OCI-LY1 (cell line): Measurements from ENCODE around the gene RRP8.

Experiments
- H2AFZ ChIP-seq: fragments of 200-600 bp; sonication (generic), shearing (Covaris generic); 2 replicates; pipeline ENCODE4 v1.6.0; 2014; ENCODE audit warnings: antibody characterized with exemption, mild to moderate bottlenecking, low read length
- H3F3A ChIP-seq: fragments of 200-600 bp; sonication (generic), shearing (Covaris generic); 2 replicates; pipeline ENCODE4 v1.6.0; 2014; ENCODE audit warnings: mild to moderate bottlenecking, antibody characterized with exemption, low read length, moderate library complexity; ENCODE audit not compliant: insufficient read depth
- H3K27ac ChIP-seq: fragments of 200-600 bp; sonication (generic); 2 replicates; pipeline ENCODE4 v1.5.1; 2014; ENCODE audit warnings: low read length, mixed run types, mild to moderate bottlenecking, low read depth; ENCODE audit not compliant: poor library complexity, severe bottlenecking
- H3K27me3 ChIP-seq: fragments of 200-600 bp; sonication (generic); 2 replicates; pipeline ENCODE4 v1.6.0; 2014; ENCODE audit warnings: antibody characterized with exemption, mild to moderate bottlenecking, low read length, moderate library complexity; ENCODE audit not compliant: insufficient read depth
- H3K36me3 ChIP-seq: fragments of 200-600 bp; sonication (generic); 2 replicates; pipeline ENCODE4 v1.6.1; 2014; ENCODE audit warnings: mild to moderate bottlenecking, antibody characterized with exemption, low read length, moderate library complexity, mixed read lengths; ENCODE audit not compliant: insufficient read depth
- H3K4me1 ChIP-seq: fragments of 200-600 bp; sonication (generic); 2 replicates; pipeline ENCODE4 v1.5.1; 2014; ENCODE audit warnings: mild to moderate bottlenecking, low read length, moderate library complexity; ENCODE audit not compliant: insufficient read depth, severe bottlenecking
- H3K4me2 ChIP-seq: fragments of 200-600 bp; sonication (generic), shearing (Covaris generic); 2 replicates; pipeline ENCODE4 v1.6.1; 2014; ENCODE audit warnings: low read length
- H3K4me3 ChIP-seq: fragments of 200-600 bp; sonication (generic); 2 replicates; pipeline ENCODE4 v1.5.1; 2014; ENCODE audit warnings: low read length, low read depth, mild to moderate bottlenecking, mixed read lengths; ENCODE audit not compliant: poor library complexity, severe bottlenecking
- H3K79me2 ChIP-seq: fragments of 200-600 bp; shearing (Covaris generic); 2 replicates; pipeline ENCODE4 v1.6.1; 2016; ENCODE audit warnings: mixed run types, low read length, mixed read lengths; ENCODE audit not compliant: insufficient read depth
- H3K9ac ChIP-seq: fragments of 200-600 bp; sonication (generic), shearing (Covaris generic); 2 replicates; pipeline ENCODE4 v1.6.1; 2014; ENCODE audit warnings: mild to moderate bottlenecking, low read length, mixed read lengths
- H3K9me2 ChIP-seq: fragments of 200-600 bp; sonication (generic), shearing (Covaris generic); 2 replicates; pipeline ENCODE4 v1.6.1; 2014; ENCODE audit warnings: low read depth, mild to moderate bottlenecking, low read length, mixed read lengths
- H3K9me3 ChIP-seq: fragments of 200-600 bp; shearing (Covaris generic); 2 replicates; pipeline ENCODE4 v1.6.1; 2014; ENCODE audit warnings: low read length, mixed read lengths
- H4K20me1 ChIP-seq: fragments of 200-600 bp; sonication (generic), shearing (Covaris generic); 2 replicates; pipeline ENCODE4 v1.6.0; 2016; ENCODE audit warnings: mild to moderate bottlenecking, low read length; ENCODE audit not compliant: insufficient read depth
- EZH2 ChIP-seq: fragments of 200-600 bp; sonication (generic), shearing (Covaris generic); IDR thresholded peaks from 2 replicates; pipeline ENCODE4 v1.8.0; 2017; ENCODE audit warnings: borderline replicate concordance, mixed run types, mild to moderate bottlenecking, antibody characterized with exemption, low read length, moderate library complexity, mixed read lengths
- TF ChIP-seq, protein P1 (sequence below): fragments of 200-600 bp; sonication (generic), shearing (Covaris generic); IDR thresholded peaks from 2 replicates; pipeline ENCODE4 v1.5.1; 2017; ENCODE audit warnings: mild to moderate bottlenecking, antibody characterized with exemption, low read length, moderate library complexity, mixed read lengths

RRP8 gene

DNA sequence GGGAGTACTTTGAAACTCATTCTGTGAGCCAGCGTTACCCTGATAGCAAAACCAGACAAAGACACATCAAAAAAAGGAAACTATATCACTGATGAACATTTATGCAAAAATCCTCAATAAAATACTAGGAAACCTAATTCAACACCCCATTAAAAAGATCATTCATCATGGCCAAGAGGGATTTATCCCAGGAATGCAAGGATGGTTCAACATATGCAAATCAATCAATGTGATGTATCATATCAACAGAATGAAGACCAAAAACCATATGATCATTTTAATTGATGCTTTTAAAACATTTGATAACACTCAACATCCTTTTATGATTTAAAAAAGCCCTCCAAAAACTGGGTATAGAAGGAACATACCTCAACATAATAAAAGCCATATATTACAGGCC is 19.8 kb downstream of the RRP8 start:
- Histone ChIP-seq H3F3A (no peaks in the 10 kb centered on the region), H3K27me3 (no peaks in the 10 kb centered on the region), H3K4me1 (no peaks in the 10 kb centered on the region), H3K9me3 (peaks cover 5% of the 10 kb centered on the region; the same call in 1 of the 2 replicates), H3K79me2 (no peaks in the 10 kb centered on the region), H2AFZ (no peak overlapping the region), H4K20me1 (no peaks in the 10 kb centered on the region), H3K4me2 (no peak overlapping the region), H3K9me2 (no peaks in the 10 kb centered on the region), H3K4me3 (no peak overlapping the region), H3K27ac (no peak overlapping the region), H3K9ac (no peak overlapping the region), H3K36me3 (peaks cover 22% of the 10 kb centered on the region)
- TF ChIP-seq, protein P1, sequence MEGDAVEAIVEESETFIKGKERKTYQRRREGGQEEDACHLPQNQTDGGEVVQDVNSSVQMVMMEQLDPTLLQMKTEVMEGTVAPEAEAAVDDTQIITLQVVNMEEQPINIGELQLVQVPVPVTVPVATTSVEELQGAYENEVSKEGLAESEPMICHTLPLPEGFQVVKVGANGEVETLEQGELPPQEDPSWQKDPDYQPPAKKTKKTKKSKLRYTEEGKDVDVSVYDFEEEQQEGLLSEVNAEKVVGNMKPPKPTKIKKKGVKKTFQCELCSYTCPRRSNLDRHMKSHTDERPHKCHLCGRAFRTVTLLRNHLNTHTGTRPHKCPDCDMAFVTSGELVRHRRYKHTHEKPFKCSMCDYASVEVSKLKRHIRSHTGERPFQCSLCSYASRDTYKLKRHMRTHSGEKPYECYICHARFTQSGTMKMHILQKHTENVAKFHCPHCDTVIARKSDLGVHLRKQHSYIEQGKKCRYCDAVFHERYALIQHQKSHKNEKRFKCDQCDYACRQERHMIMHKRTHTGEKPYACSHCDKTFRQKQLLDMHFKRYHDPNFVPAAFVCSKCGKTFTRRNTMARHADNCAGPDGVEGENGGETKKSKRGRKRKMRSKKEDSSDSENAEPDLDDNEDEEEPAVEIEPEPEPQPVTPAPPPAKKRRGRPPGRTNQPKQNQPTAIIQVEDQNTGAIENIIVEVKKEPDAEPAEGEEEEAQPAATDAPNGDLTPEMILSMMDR, result no peak
- TF ChIP-seq EZH2, result no peak

DNA sequence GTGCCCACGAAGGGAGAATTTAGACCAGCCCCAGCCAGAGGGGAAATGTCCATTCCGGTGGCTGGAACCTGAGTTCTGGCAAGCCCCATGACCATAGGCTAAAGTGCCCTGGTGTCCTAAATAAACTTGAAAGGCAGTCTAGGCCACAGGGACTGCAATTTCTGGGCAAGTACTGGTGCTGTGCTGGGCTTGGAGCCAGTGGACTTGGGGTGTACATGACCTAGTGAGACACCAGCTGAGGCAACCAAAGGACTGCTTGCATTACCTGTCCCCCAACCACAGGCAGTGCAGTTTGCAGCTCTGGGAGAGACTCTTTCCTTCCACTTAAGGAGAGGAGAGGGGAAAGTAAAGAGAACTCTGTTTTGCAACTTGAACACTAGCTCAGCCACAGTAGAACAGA is 23.7 kb downstream of the RRP8 start:
- no peak overlapping the region for H3K4me2 ChIP-seq
- H3K36me3 ChIP-seq, result 0 out of 2 replicates have a peak, but pooled peaks cover 3% of the 10 kb centered on the region
- H3K9me2 ChIP-seq, result no peaks in the 10 kb centered on the region
- H3K4me3 ChIP-seq, result no peak overlapping the region
- H2AFZ ChIP-seq, result no peak overlapping the region
- H3K79me2 ChIP-seq, result no peaks in the 10 kb centered on the region
- no peaks in the 10 kb centered on the region for H3K4me1 ChIP-seq
- H4K20me1 ChIP-seq, result no peaks in the 10 kb centered on the region
- H3K27me3 ChIP-seq, result no peaks in the 10 kb centered on the region
- no peak for TF ChIP-seq EZH2
- TF ChIP-seq, protein P1, result no peak
- H3F3A ChIP-seq, result no peaks in the 10 kb centered on the region
- H3K9ac ChIP-seq, result no peak overlapping the region
- H3K27ac ChIP-seq, result no peak overlapping the region
- peaks cover 4% of the 10 kb centered on the region; the same call in 1 of the 2 replicates for H3K9me3 ChIP-seq

GRCh38 chr11:6578134-6578533 is 25.3 kb downstream of the RRP8 start:
- no peaks in the 10 kb centered on the region for H3K9me3 ChIP-seq
- TF ChIP-seq, protein P1, result no peak
- no peak for TF ChIP-seq EZH2
- no peak overlapping the region for H2AFZ ChIP-seq
- H3K9me2 ChIP-seq, result no peaks in the 10 kb centered on the region
- no peaks in the 10 kb centered on the region for H3K4me1 ChIP-seq
- H3K27me3 ChIP-seq, result no peaks in the 10 kb centered on the region
- no peak overlapping the region for H3K4me3 ChIP-seq
- no peak overlapping the region for H3K4me2 ChIP-seq
- no peaks in the 10 kb centered on the region for H3K79me2 ChIP-seq
- H4K20me1 ChIP-seq, result no peaks in the 10 kb centered on the region
- H3K36me3 ChIP-seq, result no peaks in the 10 kb centered on the region
- no peaks in the 10 kb centered on the region for H3F3A ChIP-seq
- no peak overlapping the region for H3K9ac ChIP-seq
- no peak overlapping the region for H3K27ac ChIP-seq
